Stimulated activated CD4-positive, alpha-beta T cell treated with anti-CD3 and anti-CD28 coated beads, Interleukin-2, amount 100 ng/mL, for 48 hours (primary cell): Measurements from ENCODE around the gene ACOXL.

Experiments used
- DNase-seq, 2 donors: peaks; one replicate each; pipeline ENCODE4 v3.0.0-alpha.2; 2020

Gene ACOXL

DNA sequence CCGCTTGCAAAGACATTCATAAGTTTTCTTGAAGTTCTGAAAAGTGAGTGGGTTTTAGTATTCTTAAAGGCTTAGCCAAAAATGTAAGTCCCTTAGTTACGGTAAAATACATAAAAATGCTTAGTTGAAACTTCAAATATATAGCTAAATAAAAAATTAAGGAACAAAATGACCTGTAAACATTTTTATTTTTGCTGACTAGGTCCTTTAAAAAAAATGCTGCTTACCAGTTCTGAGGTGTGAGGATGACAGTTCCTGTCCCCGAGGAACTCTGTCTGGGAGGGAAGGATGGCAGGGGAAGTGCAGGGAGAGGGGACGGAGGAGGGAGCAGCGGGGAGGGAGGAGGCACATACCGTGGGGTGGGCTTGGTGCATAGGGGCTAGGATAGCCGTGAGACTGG is 285.5 kb downstream of the ACOXL start:
- no peak for DNase-seq

- DNase-seq, result no peak
Observed at GRCh38 chr2:111019381-111019780, 287.0 kb downstream of the ACOXL start.

DNA sequence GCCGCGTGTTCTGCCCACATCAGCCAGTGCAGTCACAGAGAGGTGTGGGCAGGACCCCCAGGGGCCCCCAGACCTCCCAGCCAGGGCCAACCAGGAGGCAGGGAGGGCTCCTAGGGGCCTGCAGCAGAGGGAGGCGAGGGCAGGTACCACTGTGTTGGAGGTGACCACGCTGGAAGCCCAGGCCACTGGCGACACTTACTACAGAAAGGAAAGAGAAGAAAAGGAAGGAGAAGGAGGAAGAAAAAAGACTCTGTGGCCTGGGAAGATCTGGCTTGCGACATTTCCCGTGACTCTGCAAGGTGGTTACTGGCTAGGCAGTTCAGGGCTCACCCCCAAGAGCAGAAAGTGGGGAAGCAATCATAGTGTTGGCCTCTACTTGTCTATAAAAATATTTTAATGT is 290.3 kb downstream of the ACOXL start:
- no peak for DNase-seq

- no peak for DNase-seq
Observed at GRCh38 chr2:111024496-111024895, 292.1 kb downstream of the ACOXL start.

- no peak for DNase-seq
Observed at GRCh38 chr2:111025288-111025687, 292.9 kb downstream of the ACOXL start.

- no peak for DNase-seq
Observed at GRCh38 chr2:111028720-111029119, 296.3 kb downstream of the ACOXL start.

- no peak for DNase-seq
Observed at GRCh38 chr2:111029181-111029927, 297.0 kb downstream of the ACOXL start.

DNA sequence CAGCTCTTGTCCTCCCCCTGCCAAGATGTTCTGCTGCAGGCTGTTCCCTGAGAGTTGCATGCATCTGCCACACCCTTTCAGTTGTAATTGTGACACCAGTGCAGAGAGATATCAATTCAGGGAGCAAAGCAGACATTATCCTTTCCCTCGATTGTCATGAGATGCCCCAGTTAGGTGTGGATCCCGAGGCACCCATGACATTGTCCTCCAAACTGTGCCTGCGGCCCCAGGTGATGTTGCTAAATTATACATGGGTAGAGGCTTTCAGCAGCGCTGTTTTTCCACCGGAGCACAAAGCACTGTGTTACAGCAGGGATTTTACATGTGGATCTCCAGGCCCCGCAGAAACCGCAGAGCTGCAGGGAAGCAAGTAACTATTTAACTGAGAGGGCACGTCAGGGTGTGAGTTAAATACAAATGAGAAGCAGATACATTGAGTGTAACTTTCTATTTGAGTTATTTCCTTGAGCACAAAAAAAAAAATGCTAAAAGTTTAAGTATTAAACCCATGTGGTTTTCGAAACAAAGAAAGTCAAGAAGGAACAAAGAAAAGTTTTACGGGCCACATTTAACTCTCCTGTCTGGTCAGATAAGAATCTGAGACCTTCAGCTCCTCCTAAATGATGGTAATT is 298.0 kb downstream of the ACOXL start:
- DNase-seq, result no peak

DNA sequence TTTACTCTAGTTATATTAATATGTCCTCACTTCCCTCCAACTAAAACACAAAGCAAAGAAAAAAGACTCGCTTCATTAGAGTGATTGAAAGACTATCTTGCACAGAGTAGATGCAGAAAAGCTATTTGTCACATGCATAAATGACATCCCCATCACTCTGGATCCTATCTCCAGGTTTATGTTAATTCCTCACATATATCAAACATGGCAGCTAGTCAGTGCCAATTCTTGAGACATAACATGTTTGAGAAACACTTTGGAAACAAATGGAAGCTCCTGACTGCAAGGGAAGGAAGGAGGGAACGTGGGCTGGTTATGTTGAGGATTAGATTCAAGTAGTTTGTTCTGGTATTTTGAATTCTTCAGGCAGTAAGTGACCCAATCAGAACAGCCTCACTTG is 298.6 kb downstream of the ACOXL start:
- no peak for DNase-seq

- no peak for DNase-seq
Observed at GRCh38 chr2:111031546-111032478, 299.4 kb downstream of the ACOXL start.

DNA sequence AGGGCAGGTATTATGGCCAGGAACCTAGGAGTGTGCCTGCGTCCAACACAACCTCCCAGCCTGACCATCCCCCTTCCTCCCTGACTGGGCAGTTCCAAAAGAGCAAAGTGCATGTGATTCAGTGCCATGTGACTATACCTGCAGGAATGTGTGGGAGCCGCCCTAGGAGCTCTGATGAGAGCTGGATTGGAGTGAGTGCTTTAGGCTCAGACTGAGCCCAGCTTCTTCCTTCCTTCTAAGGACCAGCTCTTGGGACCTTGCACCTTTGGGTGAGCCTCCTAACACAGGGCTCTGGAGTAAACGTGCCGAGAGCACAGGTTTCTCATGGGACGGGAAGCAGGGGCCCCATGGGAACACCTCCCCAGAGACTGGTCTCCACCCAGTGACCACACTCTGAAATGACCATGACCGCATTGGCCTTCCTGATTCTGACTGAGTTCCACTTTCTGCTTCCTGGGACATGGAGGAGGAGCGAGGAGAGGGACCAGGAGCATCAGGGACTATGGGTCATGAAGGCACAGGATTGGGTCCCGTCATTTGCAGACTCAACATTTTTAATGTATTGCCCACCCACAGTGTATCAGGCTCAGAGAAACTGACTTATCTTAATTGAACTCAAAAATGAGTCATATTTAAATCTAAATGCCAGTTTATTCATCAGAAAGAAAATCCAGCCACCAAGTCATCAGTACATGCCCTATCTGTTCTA is 300.5 kb downstream of the ACOXL start:
- DNase-seq, result no peak

GRCh38 chr2:111034146-111034545 is 301.8 kb downstream of the ACOXL start:
- DNase-seq, result no peak

GRCh38 chr2:111034606-111035005 is 302.2 kb downstream of the ACOXL start:
- no peak for DNase-seq

GRCh38 chr2:111035830-111036441 is 303.6 kb downstream of the ACOXL start:
- DNase-seq, result no peak

DNA sequence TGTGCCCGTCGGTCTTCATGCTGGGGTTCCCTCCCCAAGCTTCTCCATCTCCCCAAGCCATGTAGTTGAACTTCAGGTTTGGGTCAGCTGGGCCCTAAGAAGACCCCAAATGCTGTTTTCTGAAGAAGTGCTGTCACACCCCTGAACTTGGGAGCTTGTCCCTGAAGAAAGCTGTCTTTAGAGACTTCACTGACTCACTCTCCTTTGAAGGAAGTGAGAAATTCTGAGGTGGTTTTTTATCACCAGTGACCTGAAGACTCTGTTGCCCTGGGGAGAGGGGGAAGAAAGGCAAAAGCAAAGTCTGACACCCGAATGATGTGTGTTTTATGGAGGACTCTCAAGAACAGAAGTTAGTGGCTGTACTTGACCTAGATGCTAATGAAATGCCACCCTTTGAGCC is 304.8 kb downstream of the ACOXL start:
- no peak for DNase-seq

- DNase-seq, result no peak
Observed at GRCh38 chr2:111039628-111040383, 307.4 kb downstream of the ACOXL start.

DNA sequence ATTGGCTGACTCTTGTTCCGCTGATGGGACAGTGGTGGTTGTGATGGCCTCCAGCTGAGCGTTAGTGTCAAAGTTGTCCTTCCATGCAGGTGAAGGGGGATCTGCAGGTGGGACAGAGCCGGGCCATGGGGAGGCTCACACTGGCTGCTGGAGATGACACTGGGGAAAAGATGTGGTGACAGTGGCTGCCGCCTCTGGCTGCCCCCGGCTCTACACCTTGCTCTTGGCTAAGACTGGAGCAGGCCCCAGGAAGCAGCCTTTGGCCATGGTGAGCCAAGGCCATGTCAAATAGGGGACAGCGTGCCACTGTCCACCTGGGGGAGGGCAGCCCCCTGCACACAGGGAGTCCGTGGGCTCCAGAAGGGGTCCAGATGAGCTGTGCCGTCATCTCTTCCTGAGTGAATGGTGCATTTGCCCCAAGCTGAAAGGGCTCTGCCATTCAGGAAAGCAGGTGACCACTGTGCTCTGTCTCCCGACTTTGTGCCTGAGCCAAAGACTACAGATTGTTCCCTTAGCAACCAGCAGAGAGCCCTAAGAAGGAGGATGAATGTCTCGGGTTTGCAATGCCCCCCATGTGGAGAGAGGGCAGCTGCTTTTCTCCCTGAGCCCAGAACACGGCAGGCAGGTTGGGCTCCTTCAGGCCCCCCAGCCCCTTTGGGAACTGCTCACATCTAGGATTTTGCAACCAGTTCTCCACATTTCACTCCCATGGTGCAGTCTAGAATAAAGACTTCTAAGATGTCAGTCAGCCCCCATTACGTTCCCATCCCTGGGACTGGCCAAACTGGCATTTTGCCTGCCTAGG is 309.2 kb downstream of the ACOXL start:
- DNase-seq, result no peak

GRCh38 chr2:111042261-111042660 is 309.9 kb downstream of the ACOXL start:
- no peak for DNase-seq

DNA sequence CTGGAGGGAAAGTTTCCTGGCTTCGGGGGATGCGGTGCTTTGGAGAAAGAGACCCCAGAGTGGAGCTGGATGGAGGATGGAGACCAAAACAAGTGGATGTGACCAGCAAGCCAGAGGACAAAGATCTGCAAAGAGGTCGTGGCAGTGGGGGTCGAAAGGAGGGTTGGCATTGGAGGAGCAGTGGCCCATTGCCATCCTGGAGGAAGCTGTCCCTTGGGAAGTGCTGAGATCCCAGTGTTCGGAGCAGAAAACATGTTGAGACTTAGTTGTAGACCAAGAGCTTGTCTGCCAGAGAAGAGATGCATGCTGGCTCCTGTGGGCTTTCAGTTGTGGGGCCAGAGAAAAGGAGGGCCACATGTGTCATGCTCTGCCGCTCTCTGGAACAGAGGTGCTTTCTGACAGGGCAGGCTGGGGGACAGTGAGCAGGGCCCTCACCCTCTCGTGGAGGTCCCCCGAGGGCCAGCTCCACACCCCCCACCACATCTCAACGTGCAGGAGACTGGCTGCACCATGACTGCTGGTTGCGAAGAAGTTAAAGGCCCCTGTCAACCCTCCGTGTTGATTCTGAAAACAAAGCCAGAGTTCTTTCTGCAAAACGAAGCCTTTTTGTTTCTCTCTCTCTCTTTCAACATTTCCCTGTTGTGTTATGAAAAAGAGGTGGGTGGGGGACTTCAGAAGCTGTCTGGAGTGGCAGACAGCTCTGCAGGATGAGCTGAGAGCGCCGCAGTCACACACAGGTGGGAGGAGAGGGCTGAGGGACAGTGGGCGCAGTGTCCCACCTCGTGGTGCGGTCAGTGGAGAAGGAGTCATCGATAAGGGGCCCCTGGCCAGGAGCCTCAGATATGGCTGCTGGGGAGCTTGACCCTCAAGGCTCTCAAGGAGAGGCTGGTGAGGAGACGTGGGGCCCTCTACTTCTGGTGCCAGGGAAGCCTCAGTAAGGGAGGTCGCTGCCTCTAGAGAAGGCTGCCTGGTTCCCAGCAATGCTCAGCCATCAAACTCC is 310.7 kb downstream of the ACOXL start:
- no peak for DNase-seq

GRCh38 chr2:111044066-111044465 is 311.7 kb downstream of the ACOXL start:
- DNase-seq, result no peak
